Panc1 (cell line): ENCODE measurements around the gene TBC1D10A. TPM values are rescaled to one million over a fixed set of nuclear protein-coding genes. Genes with fewer than 3 reads are reported as not detected.

ENCODE experiments used
- ATAC-seq: fragments of 200-7000 bp; cut with Tn5 transposase; 2 replicates; pipeline ENCODE4 v1.9.1; 2020; ENCODE audit warnings: mild to moderate bottlenecking, moderate library complexity
- BruUV-seq: library from RNA; stranded (reverse); fragments of 400-500 nt; replicated peaks from 2 replicates; lab custom pipeline; 2021; lab: Mats Ljungman, UMichigan
- CTCF ChIA-PET: fragments of 300-600 bp; sonication (Branson Sonifier 250); formaldehyde crosslinking; loops from one replicate; lab custom pipeline; 2022; ENCODE audit warnings: antibody characterized with exemption; lab: Charles Lee
- POLR2A ChIA-PET: fragments of 300-600 bp; sonication (Branson Sonifier 250); formaldehyde crosslinking; loops from one replicate; lab custom pipeline; 2022; ENCODE audit warnings: antibody characterized with exemption; lab: Charles Lee
- DNase-seq: peaks from one replicate; pipeline ENCODE4 v3.0.0-alpha.2; 2010; ENCODE audit warnings: low read depth, low spot score
- H3K27ac ChIP-seq: 2 replicates; pipeline ENCODE4 v1.5.1; 2011; ENCODE audit warnings: mild to moderate bottlenecking, low read length, inconsistent platforms
- H3K27me3 ChIP-seq: fragments of 200-500 bp; sonication (Bioruptor generic); 2 replicates; pipeline ENCODE4 v1.6.0; 2014; ENCODE audit warnings: low read length, inconsistent platforms; ENCODE audit not compliant: control insufficient read depth, insufficient read depth
- H3K36me3 ChIP-seq: fragments of 200-500 bp; sonication (Bioruptor generic); 2 replicates; pipeline ENCODE4 v1.5.1; 2014; ENCODE audit warnings: inconsistent platforms, mild to moderate bottlenecking, low read length, moderate library complexity; ENCODE audit not compliant: control insufficient read depth, insufficient read depth
- H3K4me1 ChIP-seq: 2 replicates; pipeline ENCODE4 v1.5.1; 2011; ENCODE audit warnings: inconsistent platforms, mild to moderate bottlenecking, low read length, moderate library complexity; ENCODE audit not compliant: control insufficient read depth, insufficient read depth
- H3K4me3 ChIP-seq, 2 experiments: 2 replicates each; pipeline ENCODE4 v1.5.1; 2011 to 2012; ENCODE audit warnings: low read depth in 2 of 2, low read length in 2 of 2, mild to moderate bottlenecking in 2 of 2, inconsistent platforms in 1 of 2, moderate library complexity in 1 of 2
- H3K9me3 ChIP-seq: fragments of 200-500 bp; sonication (Bioruptor generic); 2 replicates; pipeline ENCODE4 v1.5.1; 2014; ENCODE audit warnings: low read depth, mild to moderate bottlenecking, inconsistent platforms, low read length, moderate library complexity; ENCODE audit not compliant: control insufficient read depth, insufficient read depth
- POLR2AphosphoS5 ChIP-seq: IDR thresholded peaks from 2 replicates; pipeline ENCODE4 v1.6.1; 2012; ENCODE audit warnings: mild to moderate bottlenecking, low read depth, low read length, moderate library complexity
- SIN3A ChIP-seq: IDR thresholded peaks from 2 replicates; pipeline ENCODE4 v1.6.1; 2012; ENCODE audit warnings: low read depth, mild to moderate bottlenecking, low read length, moderate library complexity, borderline replicate concordance; ENCODE audit not compliant: insufficient read depth
- TCF7L2 ChIP-seq: IDR thresholded peaks from 2 replicates; pipeline ENCODE4 v1.6.1; 2011; ENCODE audit warnings: mild to moderate bottlenecking, low read depth, low read length, inconsistent platforms
- in situ Hi-C: cut with HindIII; loops from 2 replicates; pipeline ENCODE4 v1.10.0; 2016; ENCODE audit warnings: low sequenced_read_pairs, low pct_unique_long_range_greater_than_20kb
- intact Hi-C: fragments of 100-400 bp; cut with micrococcal nuclease; formaldehyde crosslinking; loops from one replicate; pipeline ENCODE4 v1.10.0; 2022; ENCODE audit not compliant: unreplicated experiment
- total RNA-seq: library from RNA; stranded (reverse); gene quantifications from one replicate; pipeline ENCODE4 v1.2.1, GENCODE V29; 2021; ENCODE audit not compliant: unreplicated experiment
- TF ChIP-seq, protein P1 (sequence below): fragments of 450-650 bp; IDR thresholded peaks from 2 replicates; pipeline ENCODE4 v1.5.1; 2017; ENCODE audit warnings: mild to moderate bottlenecking
- TF ChIP-seq, protein P2 (sequence below), 2 experiments: IDR thresholded peaks; 2 replicates each; pipeline ENCODE4 v1.6.1; 2011 to 2012; ENCODE audit warnings: low read depth in 2 of 2, control low read depth in 1 of 2, low read length in 1 of 2, mild to moderate bottlenecking in 1 of 2, moderate library complexity in 1 of 2; ENCODE audit not compliant: insufficient read depth in 1 of 2

Gene TBC1D10A
- total RNA-seq, 1 experiment from 2014 or later: 14.9 TPM

DNA sequence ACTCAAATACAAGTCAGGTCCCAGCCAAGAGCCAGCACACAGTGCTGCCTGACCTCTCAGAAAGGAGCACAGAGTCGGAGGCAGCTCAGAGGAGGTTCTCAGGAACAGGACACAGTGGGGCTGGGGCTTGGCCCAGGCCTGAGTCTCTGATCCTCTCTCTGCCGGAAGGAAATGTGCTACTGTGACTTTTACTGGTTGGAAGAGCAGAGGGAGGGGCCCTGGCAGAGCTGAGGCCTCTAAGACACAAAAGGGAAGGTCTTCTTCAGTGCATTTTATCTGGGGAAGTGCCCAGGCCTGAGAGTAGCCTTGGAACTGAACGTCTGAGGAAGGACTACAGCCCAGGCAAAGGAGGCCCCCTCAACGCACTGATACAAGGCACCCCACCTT lies 21.2 kb downstream of the TBC1D10A start:
- Histone ChIP-seq H3K9me3 (no peaks in the 10 kb centered on the region), H3K27ac (no peak overlapping the region; the same call in 1 of the 2 replicates), H3K27me3 (no peaks in the 10 kb centered on the region), H3K4me1 (peaks cover 19% of the 10 kb centered on the region), H3K36me3 (no peaks in the 10 kb centered on the region), H3K4me3 (no peak overlapping the region)
- TF ChIP-seq, protein P1, sequence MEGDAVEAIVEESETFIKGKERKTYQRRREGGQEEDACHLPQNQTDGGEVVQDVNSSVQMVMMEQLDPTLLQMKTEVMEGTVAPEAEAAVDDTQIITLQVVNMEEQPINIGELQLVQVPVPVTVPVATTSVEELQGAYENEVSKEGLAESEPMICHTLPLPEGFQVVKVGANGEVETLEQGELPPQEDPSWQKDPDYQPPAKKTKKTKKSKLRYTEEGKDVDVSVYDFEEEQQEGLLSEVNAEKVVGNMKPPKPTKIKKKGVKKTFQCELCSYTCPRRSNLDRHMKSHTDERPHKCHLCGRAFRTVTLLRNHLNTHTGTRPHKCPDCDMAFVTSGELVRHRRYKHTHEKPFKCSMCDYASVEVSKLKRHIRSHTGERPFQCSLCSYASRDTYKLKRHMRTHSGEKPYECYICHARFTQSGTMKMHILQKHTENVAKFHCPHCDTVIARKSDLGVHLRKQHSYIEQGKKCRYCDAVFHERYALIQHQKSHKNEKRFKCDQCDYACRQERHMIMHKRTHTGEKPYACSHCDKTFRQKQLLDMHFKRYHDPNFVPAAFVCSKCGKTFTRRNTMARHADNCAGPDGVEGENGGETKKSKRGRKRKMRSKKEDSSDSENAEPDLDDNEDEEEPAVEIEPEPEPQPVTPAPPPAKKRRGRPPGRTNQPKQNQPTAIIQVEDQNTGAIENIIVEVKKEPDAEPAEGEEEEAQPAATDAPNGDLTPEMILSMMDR: no peak
- no peak for TF ChIP-seq TCF7L2
- TF ChIP-seq POLR2AphosphoS5: no peak
- no peak for TF ChIP-seq SIN3A
- TF ChIP-seq, protein P2, sequence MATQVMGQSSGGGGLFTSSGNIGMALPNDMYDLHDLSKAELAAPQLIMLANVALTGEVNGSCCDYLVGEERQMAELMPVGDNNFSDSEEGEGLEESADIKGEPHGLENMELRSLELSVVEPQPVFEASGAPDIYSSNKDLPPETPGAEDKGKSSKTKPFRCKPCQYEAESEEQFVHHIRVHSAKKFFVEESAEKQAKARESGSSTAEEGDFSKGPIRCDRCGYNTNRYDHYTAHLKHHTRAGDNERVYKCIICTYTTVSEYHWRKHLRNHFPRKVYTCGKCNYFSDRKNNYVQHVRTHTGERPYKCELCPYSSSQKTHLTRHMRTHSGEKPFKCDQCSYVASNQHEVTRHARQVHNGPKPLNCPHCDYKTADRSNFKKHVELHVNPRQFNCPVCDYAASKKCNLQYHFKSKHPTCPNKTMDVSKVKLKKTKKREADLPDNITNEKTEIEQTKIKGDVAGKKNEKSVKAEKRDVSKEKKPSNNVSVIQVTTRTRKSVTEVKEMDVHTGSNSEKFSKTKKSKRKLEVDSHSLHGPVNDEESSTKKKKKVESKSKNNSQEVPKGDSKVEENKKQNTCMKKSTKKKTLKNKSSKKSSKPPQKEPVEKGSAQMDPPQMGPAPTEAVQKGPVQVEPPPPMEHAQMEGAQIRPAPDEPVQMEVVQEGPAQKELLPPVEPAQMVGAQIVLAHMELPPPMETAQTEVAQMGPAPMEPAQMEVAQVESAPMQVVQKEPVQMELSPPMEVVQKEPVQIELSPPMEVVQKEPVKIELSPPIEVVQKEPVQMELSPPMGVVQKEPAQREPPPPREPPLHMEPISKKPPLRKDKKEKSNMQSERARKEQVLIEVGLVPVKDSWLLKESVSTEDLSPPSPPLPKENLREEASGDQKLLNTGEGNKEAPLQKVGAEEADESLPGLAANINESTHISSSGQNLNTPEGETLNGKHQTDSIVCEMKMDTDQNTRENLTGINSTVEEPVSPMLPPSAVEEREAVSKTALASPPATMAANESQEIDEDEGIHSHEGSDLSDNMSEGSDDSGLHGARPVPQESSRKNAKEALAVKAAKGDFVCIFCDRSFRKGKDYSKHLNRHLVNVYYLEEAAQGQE (IDR thresholded peaks at IDR 0.05; ENCODE audit: insufficient read depth in 1 of 2, low read depth in 2 of 2, low read length in 1 of 2): no peak
- BruUV-seq: no TSS peak
- DNase-seq: no peak
- ChIA-PET CTCF (no interaction called here), POLR2A (no interaction called here)
- peak; percentile 49; the same call in 1 of the 2 replicates for ATAC-seq
- in situ Hi-C loops: no loop called here
- intact Hi-C loops: no loop called here

DNA sequence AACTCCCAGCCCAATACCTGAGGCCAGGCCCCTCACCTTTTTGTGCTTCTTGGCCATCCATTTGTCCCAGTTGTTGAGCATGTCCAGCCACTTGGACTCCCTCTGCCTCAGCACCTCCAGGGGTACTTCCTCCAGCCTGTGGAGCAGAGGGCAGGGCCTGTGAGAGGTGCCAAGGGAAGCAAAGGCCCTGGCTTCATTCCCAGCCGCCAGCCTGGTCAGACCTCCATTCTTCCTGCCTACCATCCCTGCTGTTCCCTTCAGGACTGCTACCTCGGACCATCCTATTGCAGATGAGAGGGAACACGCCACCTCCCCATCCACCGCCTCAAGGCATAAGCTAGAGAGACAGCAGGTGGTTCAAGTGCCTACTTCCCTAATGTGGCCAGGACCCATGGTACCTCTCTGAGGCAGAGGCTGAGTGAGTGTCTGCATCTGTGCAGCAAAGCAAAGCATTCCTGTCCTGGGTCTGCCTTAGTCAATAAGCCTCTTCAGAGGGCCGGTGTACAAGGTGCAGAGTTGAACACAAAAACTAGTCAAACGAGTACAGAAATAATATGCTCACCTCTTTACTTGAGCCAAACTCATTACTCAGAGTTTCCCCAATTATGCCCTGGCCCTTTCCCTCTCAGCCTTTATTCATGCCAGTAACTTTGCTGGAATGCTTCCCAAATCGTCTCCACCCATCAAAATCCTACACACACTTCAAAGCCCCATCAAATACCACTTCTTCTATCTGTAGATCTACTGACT lies 22.1 kb downstream of the TBC1D10A start:
- Histone ChIP-seq H3K36me3 (no peaks in the 10 kb centered on the region), H3K4me3 (no peak overlapping the region), H3K9me3 (no peaks in the 10 kb centered on the region), H3K27ac (no peak overlapping the region), H3K4me1 (peaks cover 19% of the 10 kb centered on the region), H3K27me3 (no peaks in the 10 kb centered on the region)
- DNase-seq (no peak), ATAC-seq (no peak)
- no TSS peak for BruUV-seq
- intact Hi-C loops: no loop called here
- in situ Hi-C loops: no loop called here
- ChIA-PET CTCF (no interaction called here), POLR2A (interaction anchor here (0.6 kb wide), 1 partner anchor 115 kb away, joined by 3 read pairs; no protein-coding TSS in a partner anchor)
- TF ChIP-seq POLR2AphosphoS5 (no peak), SIN3A (no peak), TCF7L2 (no peak)
- TF ChIP-seq, protein P1: no peak
- TF ChIP-seq, protein P2 (IDR thresholded peaks at IDR 0.05; ENCODE audit: insufficient read depth in 1 of 2, low read depth in 2 of 2, low read length in 1 of 2): no peak
